Coronary artery (tissue), 2 donors: ENCODE measurements around the gene PRPF40B.

Experiments used
- DNase-seq: peaks from one replicate; pipeline ENCODE4 v3.0.0-alpha.2; 2017; ENCODE audit warnings: low spot score
- H3K27ac ChIP-seq, 2 donors: fragments of 200-600 bp; sonication (generic); one replicate each; pipeline ENCODE4 v1.5.1; 2016 to 2019
- H3K4me3 ChIP-seq: fragments of 200-600 bp; sonication (generic); 2 replicates; pipeline ENCODE4 v1.5.1; 2016; ENCODE audit warnings: mild to moderate bottlenecking, moderate library complexity
- CTCF ChIP-seq: fragments of 200-600 bp; sonication (generic); IDR thresholded peaks from one replicate; pipeline ENCODE4 v1.5.1; 2019; ENCODE audit warnings: antibody characterized with exemption

Gene PRPF40B

GRCh38 chr12:49636979-49637755 is 13.8 kb downstream of the PRPF40B start:
- DNase-seq: peak; percentile 70
- no peak for TF ChIP-seq CTCF
- H3K4me3 ChIP-seq: no peak overlapping the region
- peak overlapping the region; percentile 13 to 50 for H3K27ac ChIP-seq

GRCh38 chr12:49641748-49642369 is 18.5 kb downstream of the PRPF40B start:
- no peak for TF ChIP-seq CTCF

GRCh38 chr12:49642370-49642802 is 19.0 kb downstream of the PRPF40B start:
- DNase-seq: no peak
- H3K4me3 ChIP-seq: no peak overlapping the region
- H3K27ac ChIP-seq: no peak overlapping the region
- no peak for TF ChIP-seq CTCF

More at GRCh38 chr12:49641748-49642369, 18.5 kb downstream of the PRPF40B start:
- Histone ChIP-seq H3K27ac (no peak overlapping the region), H3K4me3 (no peak overlapping the region)
- DNase-seq: no peak

GRCh38 chr12:49643135-49643534 is 19.8 kb downstream of the PRPF40B start:
- no peak overlapping the region for H3K27ac ChIP-seq
- DNase-seq: no peak
- H3K4me3 ChIP-seq: no peak overlapping the region
- no peak for TF ChIP-seq CTCF

GRCh38 chr12:49643961-49644619 is 20.7 kb downstream of the PRPF40B start:
- H3K4me3 ChIP-seq: no peak overlapping the region
- H3K27ac ChIP-seq: peak overlapping the region in 1 of 2 donors; percentile 19
- no peak for TF ChIP-seq CTCF
- no peak for DNase-seq

- Histone ChIP-seq H3K4me3 (no peak overlapping the region), H3K27ac (peak overlapping the region in 1 of 2 donors; percentile 19)
- no peak for DNase-seq
- TF ChIP-seq CTCF: peak; percentile 87
These were observed 21.2 kb downstream of the PRPF40B start for GRCh38 chr12:49644620-49644994.
